Erythroblast (primary cell): Measurements from ENCODE around the gene AP3S1.

Experiments used
- GATA1 ChIP-seq: IDR thresholded peaks from 2 replicates; pipeline ENCODE4 v1.6.1; 2011; ENCODE audit warnings: low read depth, mild to moderate bottlenecking, control low read depth, low read length, moderate library complexity
- POLR2A ChIP-seq: IDR thresholded peaks from 2 replicates; pipeline ENCODE4 v1.6.1; 2011; ENCODE audit warnings: mild to moderate bottlenecking, low read length

DNA sequence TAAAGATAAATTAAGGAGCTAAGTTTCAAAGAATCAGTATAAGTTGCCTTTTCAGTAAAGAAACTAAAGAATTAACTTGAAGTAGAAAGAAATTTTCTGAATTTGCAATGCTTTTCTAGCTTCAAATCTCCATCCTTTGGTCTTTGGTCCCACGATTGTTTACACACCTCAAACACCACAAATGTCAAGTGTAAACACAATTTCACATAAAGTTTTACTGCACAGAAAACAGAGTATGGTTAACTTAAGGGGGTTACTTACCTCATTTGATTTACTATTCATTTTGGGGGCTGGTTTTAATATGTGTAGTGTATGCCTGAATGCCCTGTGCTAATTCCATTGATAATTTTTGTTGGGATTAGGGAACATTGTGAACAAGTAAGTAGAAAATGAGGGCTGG is 29.4 kb upstream of the AP3S1 start:
- TF ChIP-seq POLR2A (no peak), GATA1 (no peak)
